GM21786 (cell line): ENCODE measurements around the gene PRR36.

Experiments used
- ATAC-seq: cut with Tn5 transposase; IDR thresholded peaks from one replicate; pipeline ENCODE4 v1.9.1; 2021; ENCODE audit not compliant: unreplicated experiment

The PRR36 gene

DNA sequence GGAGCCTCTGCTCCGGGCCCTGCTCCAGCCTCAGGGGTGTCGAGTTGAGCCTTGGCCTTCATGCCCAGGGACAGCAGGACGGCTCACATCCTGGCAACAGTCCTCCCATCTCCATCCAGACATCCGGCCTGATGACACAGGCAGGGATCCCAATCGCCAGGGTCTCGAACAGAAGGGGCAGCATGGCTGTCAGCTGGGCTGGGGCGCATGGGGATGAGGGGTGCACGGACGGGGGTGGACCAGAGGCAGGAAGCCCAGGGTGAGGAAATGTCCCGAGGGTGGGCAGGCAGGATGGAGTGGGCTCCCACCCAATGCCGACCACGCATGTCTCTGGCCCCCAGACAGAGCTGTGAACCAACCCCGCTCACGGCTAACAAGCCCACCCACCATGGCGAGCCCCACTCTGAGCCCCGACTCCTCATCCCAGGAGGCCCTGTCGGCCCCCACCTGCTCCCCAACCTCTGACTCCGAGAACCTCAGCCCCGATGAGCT lies 28.0 kb downstream of the PRR36 start:
- no peak for ATAC-seq

- ATAC-seq: no peak
Observed at GRCh38 chr19:7845390-7846154, 28.6 kb downstream of the PRR36 start.

GRCh38 chr19:7844951-7845350 lies 29.2 kb downstream of the PRR36 start:
- no peak for ATAC-seq

GRCh38 chr19:7844405-7844804 lies 29.8 kb downstream of the PRR36 start:
- ATAC-seq: no peak

DNA sequence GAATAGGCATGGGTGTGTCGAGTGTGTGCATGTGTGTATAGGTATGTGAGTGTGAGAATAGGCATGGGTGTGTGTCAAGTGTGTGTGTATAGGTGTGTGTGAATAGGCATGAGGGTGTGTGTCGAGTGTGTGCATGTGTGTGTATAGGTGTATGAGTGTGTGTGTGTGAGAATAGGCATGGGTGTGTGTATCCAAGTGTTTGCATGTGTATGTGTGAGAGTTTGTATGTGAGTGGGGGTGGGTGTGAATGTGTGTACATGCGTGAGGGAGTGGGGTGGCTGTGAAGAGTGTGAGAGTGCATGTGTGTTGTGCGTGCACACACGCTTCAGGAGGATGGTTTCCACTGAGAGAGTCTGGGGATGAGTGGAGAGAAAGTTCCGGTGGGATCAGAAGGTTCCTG lies 30.7 kb downstream of the PRR36 start:
- no peak for ATAC-seq

DNA sequence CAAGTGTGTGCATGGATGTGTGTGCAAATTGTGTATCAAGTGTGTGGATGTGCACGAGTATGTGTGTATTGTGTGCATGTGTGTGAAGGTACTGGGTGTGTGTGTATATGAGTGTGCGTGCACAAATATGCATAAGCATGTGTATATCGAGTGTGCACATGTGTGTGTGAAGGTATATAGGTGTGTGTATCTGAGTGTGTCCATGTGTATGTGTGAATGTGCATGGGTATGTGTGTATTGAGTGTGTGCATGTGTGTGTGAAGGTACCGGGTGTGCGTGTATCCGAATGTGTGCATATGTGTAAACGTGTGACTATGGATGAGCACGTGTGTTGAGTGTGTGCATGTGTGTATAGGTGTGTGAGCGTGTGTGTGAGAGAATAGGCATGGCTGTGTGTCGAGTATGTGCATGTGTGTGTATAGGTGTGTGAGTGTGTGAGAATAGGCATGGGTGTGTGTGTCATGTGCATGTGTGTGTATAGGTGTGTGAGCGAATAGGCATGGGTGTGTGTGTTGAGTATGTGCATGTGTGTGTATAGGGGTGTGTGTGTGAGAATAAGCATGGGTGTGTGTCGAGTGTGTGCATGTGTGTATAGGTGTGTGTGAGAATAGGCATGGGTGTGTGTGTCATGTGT lies 31.4 kb downstream of the PRR36 start:
- no peak for ATAC-seq

- ATAC-seq: no peak
Observed at GRCh38 chr19:7841751-7842660, 32.2 kb downstream of the PRR36 start.

GRCh38 chr19:7840629-7841028 lies 33.6 kb downstream of the PRR36 start:
- ATAC-seq: no peak

- no peak for ATAC-seq
Observed at GRCh38 chr19:7839476-7839875, 34.7 kb downstream of the PRR36 start.

GRCh38 chr19:7833225-7834099 lies 40.7 kb downstream of the PRR36 start:
- ATAC-seq: no peak

- no peak for ATAC-seq
Observed at GRCh38 chr19:7832781-7833180, 41.4 kb downstream of the PRR36 start.

GRCh38 chr19:7832009-7832408 lies 42.2 kb downstream of the PRR36 start:
- no peak for ATAC-seq

DNA sequence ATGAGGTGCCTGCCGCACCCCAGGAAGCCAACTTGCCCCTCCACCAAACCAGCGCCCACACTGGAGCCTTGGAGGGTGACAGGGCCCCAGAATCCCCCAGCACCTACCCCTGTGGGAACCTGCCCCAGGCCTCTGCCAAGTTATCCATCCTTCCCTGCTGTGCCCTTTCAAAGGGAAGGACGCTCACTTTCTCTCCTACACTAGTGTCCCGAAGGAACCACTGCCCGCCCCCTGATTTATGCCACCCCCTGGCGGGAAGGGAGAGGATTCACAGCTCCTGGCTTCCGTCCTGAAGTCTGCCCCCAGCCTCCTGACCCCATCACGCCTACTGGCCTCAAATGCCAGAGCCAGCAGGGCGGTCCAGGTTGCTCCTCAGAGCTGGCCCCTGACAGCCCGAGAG lies 42.7 kb downstream of the PRR36 start:
- ATAC-seq: no peak

GRCh38 chr19:7830823-7831222 lies 43.4 kb downstream of the PRR36 start:
- no peak for ATAC-seq

DNA sequence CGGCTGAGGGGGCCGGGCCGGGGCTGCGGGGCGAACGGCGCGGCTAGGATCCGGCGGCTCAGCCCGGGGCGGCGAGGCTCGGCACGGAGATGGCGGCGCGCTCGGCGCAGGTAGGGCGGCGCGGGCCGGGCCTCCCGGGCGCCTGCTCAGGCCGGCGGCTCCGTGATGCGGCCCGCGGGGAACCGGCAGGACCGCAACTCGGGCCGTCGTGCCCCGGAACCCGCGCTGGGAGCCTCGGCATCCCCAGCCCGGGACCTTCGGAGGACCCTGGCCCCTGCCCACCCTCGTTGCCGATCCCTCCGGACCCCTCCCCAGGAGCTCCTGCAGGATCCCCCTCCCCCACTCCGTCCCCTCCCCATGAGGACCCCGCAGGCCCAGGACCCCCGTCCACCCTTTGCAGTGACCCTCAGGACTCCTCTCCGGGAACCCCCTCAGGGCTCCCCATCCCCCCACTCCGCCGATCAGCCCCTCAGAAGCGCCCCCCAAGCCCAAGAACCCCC lies 43.9 kb downstream of the PRR36 start:
- no peak for ATAC-seq

- ATAC-seq: peak; percentile 82
Observed at GRCh38 chr19:7829561-7830271, 44.5 kb downstream of the PRR36 start, which contains the start of gene EVI5L. Gene EVI5L, plus strand, starts transcription at chr19:7830218. Its CDS starts 16,325 bp downstream, at chr19:7846543.

GRCh38 chr19:7829166-7829520 lies 45.0 kb downstream of the PRR36 start:
- no peak for ATAC-seq

DNA sequence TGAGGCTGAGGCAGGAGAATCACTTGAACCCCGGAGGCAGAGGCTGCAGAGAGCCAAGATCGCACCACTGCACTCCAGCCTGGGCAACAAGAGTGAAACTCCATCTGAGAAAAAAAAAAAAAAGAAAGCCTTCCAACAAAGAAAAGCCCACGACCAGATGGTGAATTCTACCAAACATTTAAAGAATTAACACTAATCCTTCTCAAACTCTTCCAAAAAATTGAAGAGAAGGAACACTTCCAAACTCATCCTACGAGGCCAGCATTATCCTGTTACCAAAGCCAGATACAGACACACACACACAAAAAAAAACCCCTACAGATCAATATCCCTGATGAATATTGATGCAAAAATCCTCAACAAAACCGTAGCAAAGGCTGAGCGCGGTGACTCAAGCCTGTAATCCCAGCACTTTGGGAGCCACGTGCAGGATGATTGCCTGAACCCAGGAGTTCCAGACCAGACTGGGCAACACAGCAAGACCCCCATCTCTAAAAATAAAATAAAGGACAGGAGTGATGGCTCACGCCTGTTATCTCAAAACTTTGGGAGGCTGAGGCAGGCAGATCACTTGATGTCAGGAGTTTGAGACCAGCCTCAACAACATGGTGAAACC lies 50.4 kb downstream of the PRR36 start:
- ATAC-seq: no peak

GRCh38 chr19:7822910-7823515 lies 51.2 kb downstream of the PRR36 start:
- ATAC-seq: no peak
